Activated CD4-positive, alpha-beta memory T cell treated with anti-CD3 and anti-CD28 coated beads for 36 hours (primary cell): Measurements from ENCODE around the gene OSBPL9. TPM values are rescaled to one million over a fixed set of nuclear protein-coding genes. Genes with fewer than 3 reads are reported as not detected.

ENCODE experiments used
- CTCF ChIA-PET: fragments of 350-600 bp; sonication (Branson Sonifier 250); formaldehyde crosslinking; loops from one replicate; lab custom pipeline; 2021; ENCODE audit warnings: antibody characterized with exemption, inconsistent platforms; lab: Charles Lee
- POLR2A ChIA-PET: fragments of 350-600 bp; sonication (Branson Sonifier 250); formaldehyde crosslinking; loops from one replicate; lab custom pipeline; 2021; ENCODE audit warnings: antibody characterized with exemption; lab: Charles Lee
- DNase-seq: peaks from one replicate; pipeline ENCODE4 v3.0.0-alpha.2; 2020
- H3K27ac Mint-ChIP-seq: one replicate; pipeline ENCODE4 v1.8.0; 2021; ENCODE audit warnings: mixed read lengths
- H3K27me3 Mint-ChIP-seq: one replicate; pipeline ENCODE4 v1.8.0; 2021; ENCODE audit warnings: mixed read lengths
- H3K36me3 Mint-ChIP-seq: one replicate; pipeline ENCODE4 v1.8.0; 2021; ENCODE audit warnings: mixed read lengths
- H3K4me1 Mint-ChIP-seq: one replicate; pipeline ENCODE4 v1.8.0; 2021; ENCODE audit warnings: low read depth, mixed read lengths
- H3K4me3 Mint-ChIP-seq: one replicate; pipeline ENCODE4 v1.8.0; 2021; ENCODE audit warnings: mild to moderate bottlenecking, mixed read lengths
- H3K9me3 Mint-ChIP-seq: one replicate; pipeline ENCODE4 v1.8.0; 2021; ENCODE audit warnings: mixed read lengths
- intact Hi-C: fragments of 100-400 bp; cut with micrococcal nuclease; formaldehyde crosslinking; loops from one replicate; pipeline ENCODE4 v1.15.1; 2023
- total RNA-seq, 2 experiments: library from RNA; stranded (reverse); gene quantifications; one replicate each; pipeline ENCODE4 v1.2.3, GENCODE V29; 2021

Gene OSBPL9
- total RNA-seq, 2 experiments from 2014 or later = 46.1 to 48.6 TPM

- no peak overlapping the region for H3K4me3 Mint-ChIP-seq
Measured at GRCh38 chr1:51612447-51612961, 4.4 kb upstream of the OSBPL9 start.

DNA sequence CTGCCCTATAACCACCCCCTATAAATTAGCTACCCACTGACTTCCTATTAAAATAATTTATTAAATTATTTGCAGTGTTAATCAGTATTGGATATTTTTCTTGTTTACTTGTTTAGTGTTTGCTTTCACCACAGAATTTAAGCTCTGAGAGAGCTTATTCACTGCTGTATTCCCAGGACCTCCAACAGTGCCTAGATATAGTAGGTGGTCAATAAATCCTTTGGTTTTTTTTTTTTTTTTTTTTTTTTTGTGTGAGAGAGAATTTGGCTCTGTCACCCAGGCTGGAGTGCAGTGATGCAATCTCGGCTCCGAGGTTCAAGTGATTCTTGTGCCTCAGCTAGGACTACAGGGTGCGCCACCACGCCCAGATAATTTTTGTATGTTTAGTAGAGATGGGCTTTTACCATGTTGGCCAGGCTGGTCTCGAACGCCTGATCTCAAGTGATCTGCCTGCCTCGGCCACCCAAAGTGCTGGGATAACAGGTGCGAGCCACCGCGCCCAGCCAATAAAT, 1.1 kb upstream of the OSBPL9 start:
- H3K4me1 Mint-ChIP-seq = peaks cover 30% of the 10 kb centered on the region
- CTCF ChIA-PET = no interaction called here
- DNase-seq = no peak
- H3K36me3 Mint-ChIP-seq = no peaks in the 10 kb centered on the region
- POLR2A ChIA-PET = no interaction called here
- H3K27me3 Mint-ChIP-seq = no peaks in the 10 kb centered on the region
- H3K27ac Mint-ChIP-seq = no peak overlapping the region
- intact Hi-C loops = loop anchor here (1.0 to 5.0 kb wide), 2 partner anchors 99 to 113 kb away; partner anchors contain the start of gene EPS15
- no peak overlapping the region for H3K4me3 Mint-ChIP-seq
- H3K9me3 Mint-ChIP-seq = no peaks in the 10 kb centered on the region

More at GRCh38 chr1:51612447-51612961, 4.4 kb upstream of the OSBPL9 start:
- ChIA-PET CTCF (interaction anchor here (0.8 kb wide), 1 partner anchor 10 kb away, joined by 3 read pairs; no protein-coding TSS in a partner anchor), POLR2A (interaction anchor here (0.6 kb wide), 1 partner anchor 179 kb away, joined by 3 read pairs; no protein-coding TSS in a partner anchor)
- no peaks in the 10 kb centered on the region for H3K9me3 Mint-ChIP-seq
- H3K36me3 Mint-ChIP-seq = no peaks in the 10 kb centered on the region
- peaks cover 7% of the 10 kb centered on the region for H3K4me1 Mint-ChIP-seq
- no peak for DNase-seq
- peaks cover 3% of the 10 kb centered on the region for H3K27me3 Mint-ChIP-seq
- intact Hi-C loops = no loop called here
- H3K27ac Mint-ChIP-seq = no peak overlapping the region

GRCh38 chr1:51616490-51616889, 402 bp upstream of the OSBPL9 start:
- no peak for DNase-seq
- intact Hi-C loops = loop anchor here (1.0 to 5.0 kb wide), 2 partner anchors 99 to 113 kb away; partner anchors contain the start of gene EPS15
- peak overlapping the region; percentile 99 for H3K4me3 Mint-ChIP-seq
- no peaks in the 10 kb centered on the region for H3K36me3 Mint-ChIP-seq
- peaks cover 30% of the 10 kb centered on the region for H3K4me1 Mint-ChIP-seq
- no peaks in the 10 kb centered on the region for H3K27me3 Mint-ChIP-seq
- CTCF ChIA-PET = no interaction called here
- POLR2A ChIA-PET = interaction anchor here (1.0 kb wide), 1 partner anchor 9 kb away, joined by 4 read pairs; no protein-coding TSS in a partner anchor
- no peak overlapping the region for H3K27ac Mint-ChIP-seq
- H3K9me3 Mint-ChIP-seq = no peaks in the 10 kb centered on the region

GRCh38 chr1:51618715-51619114, 1.8 kb downstream of the OSBPL9 start:
- Mint-ChIP-seq H3K27me3 (no peaks in the 10 kb centered on the region), H3K4me1 (peaks cover 40% of the 10 kb centered on the region)

DNA sequence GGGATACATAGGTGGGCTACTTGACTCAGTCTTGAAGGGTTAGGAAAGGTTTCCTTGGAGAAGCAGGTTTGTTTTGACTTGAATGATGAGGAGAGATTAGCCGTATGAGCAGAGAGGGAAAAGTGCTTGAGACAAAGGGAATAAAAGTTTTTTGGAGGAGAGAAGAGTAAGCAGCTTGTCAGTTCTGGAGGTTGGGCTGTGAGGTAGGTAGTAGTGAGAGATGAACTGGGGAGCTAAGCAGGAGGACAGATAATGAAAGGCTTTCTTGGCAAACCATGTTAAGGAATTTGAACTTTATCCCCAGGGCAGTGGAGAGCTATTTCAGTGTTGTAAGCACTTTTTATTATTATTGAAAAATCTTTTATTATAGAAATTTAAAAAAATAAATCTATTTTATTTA, 3.6 kb downstream of the OSBPL9 start:
- no peak overlapping the region for H3K4me3 Mint-ChIP-seq
- H3K27ac Mint-ChIP-seq = no peak overlapping the region
- no peak for DNase-seq
- CTCF ChIA-PET = no interaction called here
- no peaks in the 10 kb centered on the region for H3K36me3 Mint-ChIP-seq
- peaks cover 44% of the 10 kb centered on the region for H3K4me1 Mint-ChIP-seq
- no peaks in the 10 kb centered on the region for H3K27me3 Mint-ChIP-seq
- intact Hi-C loops = no loop called here
- H3K9me3 Mint-ChIP-seq = no peaks in the 10 kb centered on the region
- POLR2A ChIA-PET = interaction anchor here (0.6 kb wide), 1 partner anchor 109 kb away, joined by 3 read pairs; no protein-coding TSS in a partner anchor

More at GRCh38 chr1:51618715-51619114, 1.8 kb downstream of the OSBPL9 start:
- Mint-ChIP-seq H3K27ac (no peak overlapping the region), H3K4me3 (no peak overlapping the region), H3K36me3 (no peaks in the 10 kb centered on the region), H3K9me3 (no peaks in the 10 kb centered on the region)
- POLR2A ChIA-PET = no interaction called here
- intact Hi-C loops = loop anchor here (5.0 kb wide), 1 partner anchor 101 kb away; the partner anchor contains the start of gene EPS15
- DNase-seq = no peak
- CTCF ChIA-PET = interaction anchor here (2.1 kb wide), 1 partner anchor 150 kb away, joined by 6 read pairs; no protein-coding TSS in a partner anchor

DNA sequence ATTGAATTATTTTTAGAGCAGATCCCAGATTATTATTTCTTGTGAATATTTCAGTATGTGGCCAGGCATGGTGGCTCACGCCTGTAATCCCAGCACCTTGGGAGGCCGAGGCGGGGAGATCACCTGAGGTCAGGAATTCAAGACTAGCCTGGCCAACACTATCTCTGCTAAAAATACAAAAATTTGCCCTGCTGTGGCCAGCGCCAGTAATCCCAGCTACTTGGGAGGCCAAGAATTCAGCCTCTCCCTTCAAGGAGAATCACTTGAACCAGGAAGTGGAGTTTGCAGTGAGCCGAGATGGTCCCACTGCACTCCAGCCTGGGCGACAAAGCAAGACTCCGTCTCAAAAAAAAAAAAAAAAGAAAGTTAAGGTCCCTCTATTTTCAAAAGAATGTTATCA, 4.3 kb downstream of the OSBPL9 start:
- POLR2A ChIA-PET = interaction anchor here (0.6 kb wide), 1 partner anchor 108 kb away, joined by 3 read pairs; no protein-coding TSS in a partner anchor

DNA sequence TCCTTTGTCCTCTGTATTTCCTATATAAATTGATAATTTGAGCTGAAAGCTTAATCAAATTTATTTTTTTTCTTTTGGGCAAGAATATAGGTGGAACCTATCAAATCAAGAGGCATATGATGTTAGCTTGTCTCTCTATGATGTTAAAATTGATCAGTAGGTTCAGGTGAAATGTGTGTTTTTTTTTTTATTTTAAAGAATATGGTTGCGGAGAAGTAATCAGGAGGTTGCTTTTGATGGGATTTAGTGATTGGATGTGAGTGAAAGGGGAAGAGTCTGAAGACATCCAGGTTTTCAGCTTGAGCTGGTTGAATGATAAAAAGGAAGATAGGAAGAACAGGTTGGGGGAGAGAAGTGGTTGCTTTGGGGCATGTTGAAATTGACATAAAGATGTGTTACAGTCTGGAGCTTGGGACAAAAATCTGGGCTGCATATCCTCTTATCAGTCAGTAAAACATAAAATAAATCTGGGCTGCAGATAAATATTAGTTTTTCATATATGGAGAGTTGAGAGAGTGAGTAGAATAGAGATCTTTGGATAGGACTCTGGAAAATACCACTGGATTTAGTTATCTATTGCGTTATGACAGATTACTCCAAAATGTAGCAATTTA, 5.1 kb downstream of the OSBPL9 start:
- H3K27ac Mint-ChIP-seq = no peak overlapping the region
- POLR2A ChIA-PET = no interaction called here
- intact Hi-C loops = no loop called here

More for the DNA sequence above, 4.3 kb downstream of the OSBPL9 start:
- CTCF ChIA-PET = interaction anchor here (1.0 kb wide), 1 partner anchor 145 kb away, joined by 3 read pairs; no protein-coding TSS in a partner anchor
- peaks cover 46% of the 10 kb centered on the region for H3K4me1 Mint-ChIP-seq
- intact Hi-C loops = no loop called here
- no peak overlapping the region for H3K4me3 Mint-ChIP-seq
- H3K27me3 Mint-ChIP-seq = no peaks in the 10 kb centered on the region
- H3K36me3 Mint-ChIP-seq = no peaks in the 10 kb centered on the region
- no peaks in the 10 kb centered on the region for H3K9me3 Mint-ChIP-seq
- DNase-seq = no peak
- H3K27ac Mint-ChIP-seq = no peak overlapping the region

DNA sequence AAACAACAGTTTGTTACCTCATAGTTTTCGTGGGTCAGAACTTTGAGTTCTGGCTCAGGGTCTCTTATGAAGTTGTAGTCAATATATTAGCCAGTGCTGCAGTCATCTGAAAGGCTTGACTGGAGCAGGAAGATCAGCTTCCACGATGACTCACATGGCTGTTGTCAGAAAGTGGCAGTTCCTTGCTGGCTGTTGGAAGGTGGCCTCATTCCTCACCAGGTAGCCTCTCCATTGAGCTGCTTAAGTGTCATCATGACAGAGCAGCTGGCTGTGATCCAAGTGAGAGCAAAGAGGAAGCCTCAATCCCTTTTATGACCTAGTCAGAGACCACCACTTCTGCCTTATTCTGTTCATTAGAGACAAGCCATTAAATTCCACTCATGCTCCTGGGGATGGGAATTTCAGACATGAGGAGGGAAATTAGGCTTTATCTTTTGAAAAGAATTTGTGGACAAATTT, 5.6 kb downstream of the OSBPL9 start:
- no peaks in the 10 kb centered on the region for H3K36me3 Mint-ChIP-seq
- no peak overlapping the region for H3K4me3 Mint-ChIP-seq
- DNase-seq = peak; percentile 29
- POLR2A ChIA-PET = no interaction called here
- no peaks in the 10 kb centered on the region for H3K9me3 Mint-ChIP-seq
- intact Hi-C loops = no loop called here
- no peaks in the 10 kb centered on the region for H3K27me3 Mint-ChIP-seq
- peaks cover 47% of the 10 kb centered on the region for H3K4me1 Mint-ChIP-seq
- no peak overlapping the region for H3K27ac Mint-ChIP-seq
- CTCF ChIA-PET = interaction anchor here (0.8 to 1.0 kb wide), 2 partner anchors 10 to 143 kb away, joined by 3 read pairs; no protein-coding TSS in a partner anchor

More for the DNA sequence above, 5.1 kb downstream of the OSBPL9 start:
- CTCF ChIA-PET = interaction anchor here (0.8 to 1.0 kb wide), 2 partner anchors 9 to 144 kb away, joined by 3 read pairs; no protein-coding TSS in a partner anchor
- no peaks in the 10 kb centered on the region for H3K27me3 Mint-ChIP-seq
- no peaks in the 10 kb centered on the region for H3K9me3 Mint-ChIP-seq
- no peak overlapping the region for H3K4me3 Mint-ChIP-seq
- H3K4me1 Mint-ChIP-seq = peaks cover 47% of the 10 kb centered on the region
- no peak for DNase-seq
- no peaks in the 10 kb centered on the region for H3K36me3 Mint-ChIP-seq

DNA sequence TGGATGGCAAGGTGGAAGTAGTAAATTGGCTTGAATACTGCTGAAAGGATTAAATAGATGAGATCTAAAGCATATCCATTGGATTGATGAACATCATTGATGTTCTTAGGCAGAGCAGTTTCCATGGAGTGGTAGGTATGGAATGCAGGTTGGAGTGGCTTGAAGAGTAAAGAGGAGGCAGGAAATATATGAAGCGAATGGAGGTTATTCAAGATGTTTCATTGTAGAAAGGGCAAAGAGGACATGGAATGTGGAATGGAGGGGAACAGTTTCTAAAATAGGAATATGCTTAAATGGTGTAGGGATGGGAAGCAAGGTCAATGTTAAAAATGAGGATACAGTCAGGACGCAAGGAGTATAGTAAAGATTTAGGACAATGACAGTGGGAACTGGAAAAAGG, 6.1 kb downstream of the OSBPL9 start:
- Mint-ChIP-seq H3K4me1 (peaks cover 44% of the 10 kb centered on the region), H3K4me3 (no peak overlapping the region), H3K9me3 (no peaks in the 10 kb centered on the region), H3K36me3 (no peaks in the 10 kb centered on the region), H3K27ac (no peak overlapping the region), H3K27me3 (no peaks in the 10 kb centered on the region)
- intact Hi-C loops = no loop called here
- DNase-seq = no peak
- ChIA-PET POLR2A (no interaction called here), CTCF (no interaction called here)

GRCh38 chr1:51623450-51623849, 6.6 kb downstream of the OSBPL9 start:
- Mint-ChIP-seq H3K27ac (no peak overlapping the region), H3K27me3 (no peaks in the 10 kb centered on the region), H3K9me3 (no peaks in the 10 kb centered on the region), H3K4me1 (peaks cover 42% of the 10 kb centered on the region), H3K36me3 (no peaks in the 10 kb centered on the region), H3K4me3 (no peak overlapping the region)
- POLR2A ChIA-PET = no interaction called here
- CTCF ChIA-PET = no interaction called here
- DNase-seq = no peak
- intact Hi-C loops = no loop called here

DNA sequence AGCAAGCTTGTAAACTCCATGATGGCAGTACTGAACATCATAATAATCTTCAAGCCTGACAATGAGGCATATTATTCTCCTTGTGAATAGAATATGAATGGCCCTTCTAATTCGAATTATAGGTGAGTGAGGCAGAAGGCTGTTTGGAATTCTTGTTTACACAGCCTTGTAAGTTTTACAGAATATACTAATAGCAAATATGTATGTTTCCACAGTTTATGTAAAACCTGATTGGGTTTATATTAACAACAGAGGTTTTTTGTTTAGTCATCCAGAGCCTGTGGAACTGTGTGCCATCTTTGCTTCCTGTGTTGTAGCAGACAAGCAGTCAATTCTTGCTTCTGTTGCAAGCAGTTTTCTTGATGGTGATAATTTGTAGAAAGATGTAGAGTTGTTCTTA, 8.0 kb downstream of the OSBPL9 start:
- peaks cover 43% of the 10 kb centered on the region for H3K4me1 Mint-ChIP-seq
- H3K4me3 Mint-ChIP-seq = no peak overlapping the region

DNA sequence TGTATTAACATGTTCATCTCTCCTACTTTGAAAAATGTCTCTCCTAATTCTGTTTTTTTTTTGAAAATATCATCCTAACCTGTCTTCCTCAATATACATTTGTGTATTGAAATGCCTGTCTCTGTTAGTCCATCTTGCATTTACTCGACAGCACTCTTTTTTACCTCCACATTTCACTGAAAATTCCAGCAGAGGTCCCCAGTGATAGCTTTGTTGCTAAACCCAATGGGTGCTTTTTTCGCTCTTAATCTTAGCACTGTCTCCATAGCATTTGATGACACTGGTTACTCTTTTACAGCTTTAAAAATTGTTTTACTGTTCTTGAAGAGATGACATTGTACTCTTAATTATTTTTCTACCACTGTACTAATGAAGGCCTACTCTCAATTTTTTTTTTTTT, 10.8 kb downstream of the OSBPL9 start:
- CTCF ChIA-PET = interaction anchor here (0.5 to 3.3 kb wide), 2 partner anchors 141 to 146 kb away, joined by 3 to 20 read pairs; no protein-coding TSS in a partner anchor
- POLR2A ChIA-PET = no interaction called here

More for the DNA sequence above, 8.0 kb downstream of the OSBPL9 start:
- Mint-ChIP-seq H3K9me3 (no peaks in the 10 kb centered on the region), H3K27me3 (no peaks in the 10 kb centered on the region), H3K27ac (no peak overlapping the region), H3K36me3 (no peaks in the 10 kb centered on the region)
- no peak for DNase-seq
- ChIA-PET CTCF (no interaction called here), POLR2A (no interaction called here)
- intact Hi-C loops = loop anchor here (5.0 kb wide), 1 partner anchor 142 kb away; no protein-coding TSS in a partner anchor

More for the DNA sequence above, 10.8 kb downstream of the OSBPL9 start:
- intact Hi-C loops = loop anchor here (5.0 kb wide), 1 partner anchor 140 kb away; no protein-coding TSS in a partner anchor
- Mint-ChIP-seq H3K4me1 (peaks cover 39% of the 10 kb centered on the region), H3K4me3 (no peak overlapping the region), H3K27me3 (no peaks in the 10 kb centered on the region), H3K27ac (no peak overlapping the region), H3K36me3 (no peaks in the 10 kb centered on the region), H3K9me3 (no peaks in the 10 kb centered on the region)
- DNase-seq = no peak
